IPS DF 4.7 (cell line): Measurements from ENCODE around the gene KIF1B.

ENCODE experiments used
- DNase-seq: peaks from one replicate; pipeline ENCODE4 v3.0.0-alpha.2; 2013; ENCODE audit warnings: low spot score; ENCODE audit errors: extremely low read depth

KIF1B gene

GRCh38 chr1:10209905-10210810, at the start of gene KIF1B:
KIF1B (plus strand) TSS chr1:10210570; CDS start chr1:10232329, 21,759 bp downstream.
- DNase-seq = peak; percentile 66

GRCh38 chr1:10160907-10161490, 49.4 kb upstream of the KIF1B start:
- no peak for DNase-seq

GRCh38 chr1:10161541-10162290, 48.7 kb upstream of the KIF1B start:
- DNase-seq = no peak

- no peak for DNase-seq
These were observed 41.4 kb upstream of the KIF1B start for GRCh38 chr1:10168912-10169514.

- no peak for DNase-seq
These were observed 40.2 kb upstream of the KIF1B start for GRCh38 chr1:10170239-10170574.

- DNase-seq = no peak
These were observed 39.1 kb upstream of the KIF1B start for GRCh38 chr1:10171105-10171767.

GRCh38 chr1:10171995-10172669, 38.2 kb upstream of the KIF1B start:
- no peak for DNase-seq

- DNase-seq = no peak
These were observed 36.8 kb upstream of the KIF1B start for GRCh38 chr1:10173582-10173981.

- DNase-seq = no peak
These were observed 32.5 kb upstream of the KIF1B start for GRCh38 chr1:10177876-10178275.

- no peak for DNase-seq
These were observed 31.6 kb upstream of the KIF1B start for GRCh38 chr1:10178597-10179405.

GRCh38 chr1:10179406-10180091, 30.8 kb upstream of the KIF1B start:
- DNase-seq = no peak

- DNase-seq = no peak
These were observed 29.2 kb upstream of the KIF1B start for GRCh38 chr1:10181154-10181553.

- DNase-seq = no peak
These were observed 24.6 kb upstream of the KIF1B start for GRCh38 chr1:10185759-10186158.

GRCh38 chr1:10186331-10187025, 23.9 kb upstream of the KIF1B start:
- no peak for DNase-seq

GRCh38 chr1:10187026-10187334, 23.4 kb upstream of the KIF1B start:
- DNase-seq = no peak

GRCh38 chr1:10188133-10188650, 22.2 kb upstream of the KIF1B start:
- no peak for DNase-seq

GRCh38 chr1:10189659-10190058, 20.7 kb upstream of the KIF1B start:
- no peak for DNase-seq

- no peak for DNase-seq
These were observed 18.1 kb upstream of the KIF1B start for GRCh38 chr1:10192263-10192662.

GRCh38 chr1:10193288-10193687, 17.1 kb upstream of the KIF1B start:
- DNase-seq = no peak
